K562 (cell line): ENCODE results near the gene ANKMY1. TPM values are rescaled to one million over a fixed set of nuclear protein-coding genes. Genes with fewer than 3 reads are reported as not detected.

ENCODE experiments used
- ATAC-seq: fragments of 200-7000 bp; cut with Tn5 transposase; 3 replicates; pipeline ENCODE4 v1.9.1; 2020; ENCODE audit warnings: moderate library complexity
- BruUV-seq: library from RNA; stranded (reverse); fragments of 400-500 nt; replicated peaks from 2 replicates; lab custom pipeline; 2021; lab: Mats Ljungman, UMichigan
- CTCF ChIA-PET: fragments of 300-600 bp; formaldehyde crosslinking; extraction: SDS; loops from one replicate; lab custom pipeline; 2021; ENCODE audit warnings: low intra/inter-chr PET ratio; lab: Yijun Ruan, JAX
- POLR2A ChIA-PET: fragments of 300-600, 350-650 bp; sonication (Branson Sonifier 250); formaldehyde crosslinking; extraction: SDS; loops from one replicate; lab custom pipeline; 2021; ENCODE audit warnings: antibody characterized with exemption, inconsistent platforms; lab: Yijun Ruan, JAX
- DNase-seq, 4 experiments: peaks; one replicate each; pipeline versions ENCODE4 v3.0.0 to v3.0.0-alpha.2; 2011 to 2018; ENCODE audit warnings: low spot score in 3 of 4, mixed read lengths in 3 of 4; ENCODE audit errors: extremely low read depth in 1 of 4
- FAIRE-seq: peaks from 2 replicates; lab custom pipeline; 2011; peaks lifted over from hg19 to GRCh38; lab: Jason Lieb, UNC
- H2AFZ ChIP-seq: 2 replicates; pipeline ENCODE4 v1.6.0; 2011; ENCODE audit warnings: low read depth, low read length, control low read depth, inconsistent platforms
- H3K27ac ChIP-seq: fragments of 200-600 bp; 3 replicates; pipeline ENCODE4 v1.8.0; 2011; ENCODE audit warnings: low read depth, mild to moderate bottlenecking, control low read depth, inconsistent platforms, low read length, moderate library complexity, mixed read lengths; ENCODE audit errors: extremely low read depth
- H3K27me3 ChIP-seq, 2 experiments: fragments of 300-600 bp in 1 of 2; 2 replicates in 1 of 2; 3 replicates in 1 of 2; pipeline versions ENCODE4 v1.6.0 to v1.8.0; 2011; ENCODE audit warnings: inconsistent platforms in 2 of 2, low read length in 2 of 2, mild to moderate bottlenecking in 1 of 2, mixed read lengths in 1 of 2, moderate library complexity in 1 of 2; ENCODE audit not compliant: control insufficient read depth in 2 of 2, insufficient read depth in 2 of 2
- H3K36me3 ChIP-seq: fragments of 300-600 bp; 3 replicates; pipeline ENCODE4 v1.8.0; 2011; ENCODE audit warnings: mild to moderate bottlenecking, low read length, inconsistent platforms; ENCODE audit not compliant: control insufficient read depth, insufficient read depth
- H3K4me1 ChIP-seq, 2 experiments: fragments of 200-600 bp in 1 of 2; replicated peaks in 1 of 2; 2 replicates in 1 of 2; 3 replicates in 1 of 2; pipeline versions ENCODE4 v1.5.1 to v1.8.0; 2011; ENCODE audit warnings: inconsistent platforms in 2 of 2, low read length in 2 of 2, mild to moderate bottlenecking in 1 of 2, mixed read lengths in 1 of 2, moderate library complexity in 1 of 2; ENCODE audit not compliant: control insufficient read depth in 2 of 2, insufficient read depth in 2 of 2
- H3K4me2 ChIP-seq: 2 replicates; pipeline ENCODE4 v1.6.1; 2011; ENCODE audit warnings: low read length, control low read depth, inconsistent platforms, mixed read lengths; ENCODE audit not compliant: insufficient read depth
- H3K4me3 ChIP-seq: fragments of 200-600 bp; sonication (generic), shearing (Covaris generic); 2 replicates; pipeline ENCODE4 v1.5.1; 2016; ENCODE audit warnings: control low read depth, inconsistent platforms
- H3K79me2 ChIP-seq: fragments of 200-600 bp; 3 replicates; pipeline ENCODE4 v1.8.0; 2011; ENCODE audit warnings: low read length, inconsistent platforms; ENCODE audit not compliant: control insufficient read depth, insufficient read depth
- H3K9ac ChIP-seq, 2 experiments: 2 replicates each; pipeline versions ENCODE4 v1.6.0 to v1.6.1; 2011; ENCODE audit warnings: low read depth in 2 of 2, low read length in 2 of 2, control low read depth in 1 of 2, inconsistent platforms in 1 of 2, mild to moderate bottlenecking in 1 of 2, mixed read lengths in 1 of 2; ENCODE audit not compliant: insufficient read depth in 1 of 2
- H3K9me1 ChIP-seq: one replicate; pipeline ENCODE4 v1.6.0; 2011; ENCODE audit warnings: inconsistent platforms, mild to moderate bottlenecking, low read length, moderate library complexity; ENCODE audit not compliant: control insufficient read depth, insufficient read depth
- H3K9me3 ChIP-seq: replicated peaks from 2 replicates; pipeline ENCODE4 v1.5.1; 2011; ENCODE audit warnings: low read depth, low read length, inconsistent platforms; ENCODE audit not compliant: control insufficient read depth, insufficient read depth
- H4K20me1 ChIP-seq: replicated peaks from 2 replicates; pipeline ENCODE4 v1.6.1; 2011; ENCODE audit warnings: low read length, inconsistent platforms, mixed read lengths; ENCODE audit not compliant: control insufficient read depth, insufficient read depth
- BDP1 ChIP-seq: IDR thresholded peaks from 3 replicates; pipeline ENCODE4 v1.6.1; 2011; ENCODE audit not compliant: insufficient read length, insufficient read depth
- CBX3 ChIP-seq, 2 experiments: IDR thresholded peaks; 1 replicate in 1 of 2; 2 replicates in 1 of 2; pipeline ENCODE4 v1.6.1; 2012; ENCODE audit warnings: inconsistent platforms in 2 of 2, low read length in 2 of 2, borderline replicate concordance in 1 of 2, control low read depth in 1 of 2
- CBX5 ChIP-seq: IDR thresholded peaks from 2 replicates; pipeline ENCODE4 v1.6.1; 2014; ENCODE audit warnings: low read depth, borderline replicate concordance
- GTF2A2 ChIP-seq: IDR thresholded peaks from 2 replicates; pipeline ENCODE4 v1.6.1; 2016; ENCODE audit warnings: mild to moderate bottlenecking, missing genetic modification characterization, missing compliant biosample characterization
- KAT7 ChIP-seq: sonication (generic); formaldehyde crosslinking; IDR thresholded peaks from 2 replicates; pipeline ENCODE4 v1.8.0; 2022; ENCODE audit warnings: missing genetic modification reagents, mild to moderate bottlenecking, borderline replicate concordance
- KDM1A ChIP-seq, 2 experiments: fragments of 450-650 bp; IDR thresholded peaks; 2 replicates each; pipeline ENCODE4 v1.6.1; 2016; ENCODE audit warnings: mild to moderate bottlenecking in 2 of 2
- MAZ ChIP-seq, 2 experiments: fragments of 450-650 bp in 1 of 2; sonication (generic) in 1 of 2; formaldehyde crosslinking; IDR thresholded peaks in 1 of 2; conservative IDR thresholded peaks in 1 of 2; 2 replicates each; pipeline versions ENCODE4 v1.4.0 to v1.5.0; 2020; ENCODE audit warnings: mild to moderate bottlenecking in 1 of 2, missing genetic modification reagents in 1 of 2
- RBM14 ChIP-seq: fragments of 200-400 bp; formaldehyde crosslinking; IDR thresholded peaks from 2 replicates; pipeline ENCODE4 v1.6.1; 2018; ENCODE audit warnings: low read depth, mild to moderate bottlenecking, low read length, moderate library complexity, borderline replicate concordance; ENCODE audit not compliant: insufficient read depth
- SMARCA5 ChIP-seq: fragments of 450-650 bp; IDR thresholded peaks from 2 replicates; pipeline ENCODE4 v1.6.1; 2016
- TAF9B ChIP-seq: fragments of 450-650 bp; IDR thresholded peaks from 2 replicates; pipeline ENCODE4 v1.6.1; 2018; ENCODE audit warnings: mild to moderate bottlenecking; ENCODE audit not compliant: partially characterized antibody
- THRAP3 ChIP-seq: fragments of 450-650 bp; IDR thresholded peaks from 2 replicates; pipeline ENCODE4 v1.6.1; 2016; ENCODE audit warnings: mild to moderate bottlenecking, inconsistent platforms, borderline replicate concordance
- TRIM28 ChIP-seq: fragments of 450-650 bp; IDR thresholded peaks from 2 replicates; pipeline ENCODE4 v1.6.1; 2017
- XRCC3 ChIP-seq: fragments of 450-650 bp; IDR thresholded peaks from 2 replicates; pipeline ENCODE4 v1.6.1; 2017; ENCODE audit warnings: mild to moderate bottlenecking, moderate library complexity
- ZEB2 ChIP-seq: fragments of 450-650 bp; IDR thresholded peaks from 2 replicates; pipeline ENCODE4 v1.6.1; 2016
- ZNF124 ChIP-seq: sonication (generic); formaldehyde crosslinking; IDR thresholded peaks from 2 replicates; pipeline ENCODE4 v1.8.1; 2022; ENCODE audit warnings: missing genetic modification reagents
- ZNF311 ChIP-seq: fragments of 250-450 bp; sonication (Bioruptor Pico); IDR thresholded peaks from 2 replicates; pipeline ENCODE4 v1.4.0; 2020; ENCODE audit warnings: mild to moderate bottlenecking, moderate library complexity
- WGBS: fragments of 100-300 bp; shearing (Covaris generic); methylation state at CpG from one replicate; pipeline ENCODE4 v1.1.6; 2016; ENCODE audit warnings: low coverage, mixed read lengths; ENCODE audit not compliant: insufficient coverage; ENCODE audit errors: missing lambda C conversion rate; 5-methylcytosine and 5-hydroxymethylcytosine counted together
- in situ Hi-C: fragments of 300-500 bp; cut with MboI; formaldehyde crosslinking; loops from 4 replicates; pipeline ENCODE4 v1.15.0; 2018; ENCODE audit warnings: inconsistent platforms, mixed read lengths
- intact Hi-C: fragments of 100-400 bp; cut with micrococcal nuclease; formaldehyde crosslinking; loops from 2 replicates; pipeline ENCODE4 v1.14.2; 2022
- polyA plus RNA-seq, 8 experiments: library from polyadenylated mRNA; depleted of rRNA in 4 of 8; stranded (reverse) in 5 of 8; unstranded in 3 of 8; fragments of >200 nt; fragmentation: Nextera tagmentation in 2 of 8; fragmentation: Illumina TruSeq in 1 of 8; extraction: Ambion mirVana in 2 of 8; extraction: Trizol in 1 of 8; gene quantifications; 2 replicates each; pipeline versions ENCODE4 v1.2.1 to v1.2.3, GENCODE V29; 2011 to 2014; ENCODE audit warnings: inconsistent platforms in 1 of 8, missing spikeins in 1 of 8
- total RNA-seq, 7 experiments: library from RNA; depleted of rRNA in 6 of 7; stranded (reverse); fragments of >200 nt in 6 of 7; fragmentation: Illumina TruSeq in 2 of 7; extraction: Trizol in 2 of 7; gene quantifications; 2 replicates each; pipeline versions ENCODE4 v1.2.1 to v1.2.3, GENCODE V29; 2011 to 2021; ENCODE audit warnings: low replicate concordance in 1 of 7
- TF ChIP-seq, protein P1 (sequence below): sonication (generic); formaldehyde crosslinking; IDR thresholded peaks from 2 replicates; pipeline ENCODE4 v1.8.0; 2022; ENCODE audit warnings: mild to moderate bottlenecking, low read depth, missing genetic modification reagents
- TF ChIP-seq, protein P2 (sequence below): fragments of 450-650 bp; IDR thresholded peaks from 2 replicates; pipeline ENCODE4 v1.6.1; 2018; ENCODE audit warnings: mild to moderate bottlenecking, low read depth; ENCODE audit not compliant: partially characterized antibody

ANKMY1 gene
- total and polyA plus RNA-seq, 9 of the 15 experiments (the other 6 are each of a cell fraction or from before 2014, with no cell fraction given) = 0.75 to 15.1 (median 11.7) TPM

DNA sequence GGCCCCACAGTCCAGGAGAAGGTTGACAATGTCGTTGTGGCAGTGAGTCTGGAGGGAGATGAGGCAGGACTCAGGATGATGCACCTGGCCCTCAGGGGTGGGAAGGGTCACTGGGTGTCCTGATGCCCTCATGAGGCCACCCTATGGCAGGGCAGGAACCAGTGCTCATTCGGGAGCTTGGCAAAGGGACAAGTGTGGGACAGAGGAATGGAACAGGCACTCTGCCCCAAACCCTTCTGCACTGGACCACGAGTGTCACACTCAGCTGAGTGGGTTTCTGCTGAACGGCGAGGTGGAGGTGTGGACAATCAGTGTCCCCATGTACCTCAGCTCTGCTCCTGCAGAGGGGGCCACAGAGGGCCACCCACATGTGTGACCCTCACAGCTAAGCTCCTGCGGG lies 32.0 kb downstream of the ANKMY1 start (continued):
- TF ChIP-seq, protein P1, sequence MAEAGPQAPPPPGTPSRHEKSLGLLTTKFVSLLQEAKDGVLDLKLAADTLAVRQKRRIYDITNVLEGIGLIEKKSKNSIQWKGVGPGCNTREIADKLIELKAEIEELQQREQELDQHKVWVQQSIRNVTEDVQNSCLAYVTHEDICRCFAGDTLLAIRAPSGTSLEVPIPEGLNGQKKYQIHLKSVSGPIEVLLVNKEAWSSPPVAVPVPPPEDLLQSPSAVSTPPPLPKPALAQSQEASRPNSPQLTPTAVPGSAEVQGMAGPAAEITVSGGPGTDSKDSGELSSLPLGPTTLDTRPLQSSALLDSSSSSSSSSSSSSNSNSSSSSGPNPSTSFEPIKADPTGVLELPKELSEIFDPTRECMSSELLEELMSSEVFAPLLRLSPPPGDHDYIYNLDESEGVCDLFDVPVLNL (CRISPR knock-in tag) = no peak
- TF ChIP-seq ZNF311 = no peak
- no peak for TF ChIP-seq SMARCA5
- no peak for TF ChIP-seq TAF9B
- TF ChIP-seq BDP1 = no peak
- TF ChIP-seq RBM14 = no peak
- TF ChIP-seq ZEB2 = no peak
- TF ChIP-seq, all 486 proteins: peak for 0

DNA sequence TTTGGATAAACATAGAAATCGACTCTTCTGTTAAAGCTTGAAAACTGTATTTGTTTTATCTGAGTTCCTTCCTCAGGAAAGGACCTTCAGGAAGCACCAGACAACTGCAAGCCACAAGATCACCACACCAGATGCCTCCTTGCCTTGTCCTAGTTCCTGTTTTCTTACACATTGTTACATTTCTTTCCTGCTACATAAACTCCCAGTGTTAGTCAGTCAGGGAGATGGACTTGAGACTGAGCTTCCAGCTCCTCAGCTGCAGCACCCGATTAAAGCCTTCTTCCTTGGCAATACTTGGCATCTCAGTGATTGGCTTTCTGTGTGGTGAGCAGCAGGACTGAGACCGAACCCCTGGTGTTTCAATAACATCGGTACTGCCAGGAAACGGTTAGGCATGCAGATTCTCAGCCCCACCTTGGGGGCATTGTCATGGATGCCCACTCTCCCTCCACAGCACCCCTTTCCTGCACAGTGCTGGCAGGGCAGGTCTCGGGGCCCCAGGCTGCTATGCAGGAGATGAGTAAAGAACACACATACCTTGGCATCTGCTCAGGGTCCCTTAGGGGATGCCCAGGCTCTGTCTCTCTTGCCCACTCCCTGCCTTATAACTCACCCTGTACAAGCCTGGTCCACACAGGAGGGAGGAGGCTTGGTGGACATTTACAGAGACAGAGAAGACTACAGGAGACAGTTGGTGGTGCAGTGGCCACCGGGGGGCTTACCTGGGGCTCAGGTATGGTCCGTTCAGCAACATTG lies 32.6 kb downstream of the ANKMY1 start:
- TF ChIP-seq ZNF124 (CRISPR knock-in tag) (peak; percentile 98), THRAP3 (no peak), XRCC3 (0 out of 2 replicates have a peak, but pooled peaks have one; percentile 46), KDM1A (IDR thresholded peaks at IDR 0.05) (no peak), GTF2A2 (tag) (no peak), CBX5 (peak; percentile 79; the same call in 1 of the 2 replicates), MAZ (CRISPR knock-in tag; conservative IDR thresholded peaks at IDR 0.05 in 1 of 2, IDR thresholded peaks at IDR 0.05 in 1 of 2) (no peak), TRIM28 (peak; percentile 91), KAT7 (CRISPR knock-in tag) (no peak), CBX3 (IDR thresholded peaks at IDR 0.05; ENCODE audit: borderline replicate concordance in 1 of 2, low read length in 2 of 2) (peak in 1 of 2 experiments; percentile 71; a peak in 1 of 3 replicates)
- TF ChIP-seq, protein P2, sequence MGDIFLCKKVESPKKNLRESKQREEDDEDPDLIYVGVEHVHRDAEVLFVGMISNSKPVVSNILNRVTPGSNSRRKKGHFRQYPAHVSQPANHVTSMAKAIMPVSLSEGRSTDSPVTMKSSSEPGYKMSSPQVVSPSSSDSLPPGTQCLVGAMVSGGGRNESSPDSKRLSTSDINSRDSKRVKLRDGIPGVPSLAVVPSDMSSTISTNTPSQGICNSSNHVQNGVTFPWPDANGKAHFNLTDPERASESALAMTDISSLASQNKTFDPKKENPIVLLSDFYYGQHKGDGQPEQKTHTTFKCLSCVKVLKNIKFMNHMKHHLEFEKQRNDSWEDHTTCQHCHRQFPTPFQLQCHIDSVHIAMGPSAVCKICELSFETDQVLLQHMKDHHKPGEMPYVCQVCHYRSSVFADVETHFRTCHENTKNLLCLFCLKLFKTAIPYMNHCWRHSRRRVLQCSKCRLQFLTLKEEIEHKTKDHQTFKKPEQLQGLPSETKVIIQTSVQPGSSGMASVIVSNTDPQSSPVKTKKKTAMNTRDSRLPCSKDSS = peak; percentile 16
- no peak overlapping the region for H3K9ac ChIP-seq
- no peaks in the 10 kb centered on the region for H3K9me1 ChIP-seq
- intact Hi-C loops = no loop called here
- H3K79me2 ChIP-seq = no peaks in the 10 kb centered on the region
- DNase-seq = no peak
- no peak for FAIRE-seq
- no peaks in the 10 kb centered on the region for H4K20me1 ChIP-seq
- no TSS peak for BruUV-seq
- 80% methylated on average over 6 of the region's 8 CpGs for WGBS
- H3K27ac ChIP-seq = no peak overlapping the region
- no peak for ATAC-seq
- H3K36me3 ChIP-seq = peaks cover 48% of the 10 kb centered on the region; the same call in 2 of the 3 replicates
- in situ Hi-C loops = no loop called here
- H3K4me2 ChIP-seq = no peak overlapping the region
- no peaks in the 10 kb centered on the region for H3K4me1 ChIP-seq
- no peaks in the 10 kb centered on the region for H3K27me3 ChIP-seq
- H2AFZ ChIP-seq = no peak overlapping the region
- H3K9me3 ChIP-seq = peaks cover 18% of the 10 kb centered on the region
- POLR2A ChIA-PET = no interaction called here
- H3K4me3 ChIP-seq = no peak overlapping the region
- CTCF ChIA-PET = no interaction called here
